H1 (cell line): ENCODE results near the gene SCYGR1. TPM values are rescaled to one million over a fixed set of nuclear protein-coding genes. Genes with fewer than 3 reads are reported as not detected.

Experiments
- CTCF ChIA-PET: fragments of 300-600 bp; sonication (Branson Sonifier 250); formaldehyde crosslinking; loops from one replicate; lab custom pipeline; 2021; ENCODE audit not compliant: partially characterized antibody; lab: Charles Lee
- POLR2A ChIA-PET: fragments of 300-600 bp; sonication (Branson Sonifier 250); formaldehyde crosslinking; loops from one replicate; lab custom pipeline; 2021; ENCODE audit warnings: inconsistent platforms; ENCODE audit not compliant: partially characterized antibody; lab: Charles Lee
- DNase-seq, 2 experiments: peaks; one replicate each; pipeline versions ENCODE4 v3.0.0 to v3.0.0-alpha.2; 2010 to 2022; ENCODE audit warnings: low spot score in 2 of 2, low read depth in 1 of 2, mixed read lengths in 1 of 2
- FAIRE-seq: peaks from 2 replicates; lab custom pipeline; 2011; peaks lifted over from hg19 to GRCh38; lab: Jason Lieb, UNC
- H2AFZ ChIP-seq: 2 replicates; pipeline ENCODE4 v1.8.1; 2012; ENCODE audit warnings: low read length, inconsistent platforms
- H2AK5ac ChIP-seq: 2 replicates; pipeline ENCODE4 v1.6.1; 2013; ENCODE audit warnings: low read depth, low read length
- H2BK120ac ChIP-seq: replicated peaks from 2 replicates; pipeline ENCODE3; 2013; ENCODE audit warnings: low read depth, low read length, inconsistent platforms
- H2BK12ac ChIP-seq: 2 replicates; pipeline ENCODE4 v1.6.1; 2013; ENCODE audit warnings: low read depth, low read length
- H2BK15ac ChIP-seq: 2 replicates; pipeline ENCODE4 v1.6.1; 2013; ENCODE audit warnings: low read length
- H2BK20ac ChIP-seq: 2 replicates; pipeline ENCODE4 v1.6.1; 2013; ENCODE audit warnings: low read length
- H2BK5ac ChIP-seq: 2 replicates; pipeline ENCODE4 v1.6.1; 2013; ENCODE audit warnings: low read depth, low read length
- H3K14ac ChIP-seq: 2 replicates; pipeline ENCODE4 v1.6.1; 2013; ENCODE audit warnings: inconsistent platforms; ENCODE audit not compliant: insufficient read length
- H3K18ac ChIP-seq: 2 replicates; pipeline ENCODE4 v1.6.1; 2013; ENCODE audit warnings: low read length; ENCODE audit errors: extremely low read depth
- H3K23ac ChIP-seq: 2 replicates; pipeline ENCODE4 v1.6.1; 2013; ENCODE audit warnings: inconsistent platforms; ENCODE audit not compliant: insufficient read length
- H3K23me2 ChIP-seq: 2 replicates; pipeline ENCODE4 v1.6.1; 2013; ENCODE audit warnings: low read depth, low read length
- H3K27ac ChIP-seq: 2 replicates; pipeline ENCODE4 v1.6.1; 2011; ENCODE audit warnings: low read depth, low read length, inconsistent platforms
- H3K27me3 ChIP-seq, 4 experiments: replicated peaks in 1 of 4; 1 replicate in 1 of 4; 2 replicates in 3 of 4; pipeline versions ENCODE4 v1.6.1 to v1.8.1; 2011 to 2013; ENCODE audit warnings: low read length in 3 of 4, mild to moderate bottlenecking in 3 of 4, inconsistent platforms in 2 of 4, mixed read lengths in 2 of 4, moderate library complexity in 1 of 4; ENCODE audit not compliant: control insufficient read depth in 3 of 4, insufficient read depth in 3 of 4; ENCODE audit errors: extremely low read depth in 1 of 4
- H3K36me3 ChIP-seq, 4 experiments: 2 replicates each; pipeline versions ENCODE4 v1.6.1 to v1.8.1; 2011 to 2013; ENCODE audit warnings: mild to moderate bottlenecking in 4 of 4, low read length in 3 of 4, moderate library complexity in 2 of 4, control low read depth in 1 of 4, inconsistent platforms in 1 of 4; ENCODE audit not compliant: insufficient read depth in 4 of 4, control insufficient read depth in 2 of 4
- H3K4ac ChIP-seq: replicated peaks from 2 replicates; pipeline ENCODE3; 2013; ENCODE audit warnings: low read length, low read depth, mixed read lengths, inconsistent platforms; ENCODE audit not compliant: insufficient read length
- H3K4me1 ChIP-seq, 4 experiments: replicated peaks in 1 of 4; 1 replicate in 1 of 4; 2 replicates in 3 of 4; pipeline versions ENCODE4 v1.6.1 to v1.8.1; 2011 to 2013; ENCODE audit warnings: low read length in 3 of 4, inconsistent platforms in 2 of 4, mixed read lengths in 1 of 4; ENCODE audit not compliant: insufficient read depth in 4 of 4, control insufficient read depth in 3 of 4
- H3K4me2 ChIP-seq, 2 experiments: 2 replicates each; pipeline versions ENCODE4 v1.6.1 to v1.8.1; 2011 to 2013; ENCODE audit warnings: low read depth in 2 of 2, low read length in 2 of 2, control low read depth in 1 of 2, inconsistent platforms in 1 of 2, mild to moderate bottlenecking in 1 of 2; ENCODE audit not compliant: insufficient read depth in 1 of 2
- H3K4me3 ChIP-seq, 4 experiments: fragments of 200-600, 300-600 bp in 1 of 4; sonication (generic), shearing (Covaris generic), sonication (Bioruptor Twin) in 1 of 4; 2 replicates each; pipeline versions ENCODE4 v1.5.1 to v1.8.1; 2011 to 2016; ENCODE audit warnings: low read length in 4 of 4, low read depth in 3 of 4, control low read depth in 2 of 4, inconsistent platforms in 2 of 4, mild to moderate bottlenecking in 2 of 4, mixed read lengths in 1 of 4, moderate library complexity in 1 of 4; ENCODE audit not compliant: insufficient read depth in 2 of 4; ENCODE audit errors: extremely low read depth in 1 of 4
- H3K56ac ChIP-seq: replicated peaks from 2 replicates; pipeline ENCODE3; 2013; ENCODE audit warnings: low read depth, mild to moderate bottlenecking, mixed read lengths, low read length, inconsistent platforms; ENCODE audit not compliant: insufficient read length
- H3K79me1 ChIP-seq: 2 replicates; pipeline ENCODE4 v1.6.1; 2013; ENCODE audit warnings: low read depth, low read length, control low read depth
- H3K79me2 ChIP-seq, 2 experiments: 2 replicates each; pipeline versions ENCODE4 v1.6.1 to v1.8.1; 2012 to 2013; ENCODE audit warnings: low read length in 2 of 2, mild to moderate bottlenecking in 2 of 2, inconsistent platforms in 1 of 2; ENCODE audit not compliant: insufficient read depth in 2 of 2, control insufficient read depth in 1 of 2
- H3K9ac ChIP-seq, 4 experiments: replicated peaks in 1 of 4; 1 replicate in 1 of 4; 2 replicates in 3 of 4; pipeline versions ENCODE4 v1.6.1 to v1.8.1; 2011 to 2013; ENCODE audit warnings: low read depth in 3 of 4, low read length in 3 of 4, control low read depth in 2 of 4, mild to moderate bottlenecking in 2 of 4, moderate library complexity in 2 of 4, inconsistent platforms in 1 of 4; ENCODE audit errors: extremely low read depth in 1 of 4
- H3K9me3 ChIP-seq, 2 experiments: 2 replicates each; pipeline versions ENCODE4 v1.6.1 to v1.8.1; 2012 to 2013; ENCODE audit warnings: mild to moderate bottlenecking in 2 of 2, moderate library complexity in 2 of 2, control low read depth in 1 of 2, inconsistent platforms in 1 of 2, low read depth in 1 of 2, low read length in 1 of 2, mixed read lengths in 1 of 2; ENCODE audit not compliant: insufficient read depth in 2 of 2
- H4K20me1 ChIP-seq, 2 experiments: replicated peaks in 1 of 2; 2 replicates each; pipeline versions ENCODE3 to v1.8.1; 2011 to 2013; ENCODE audit warnings: inconsistent platforms in 2 of 2, low read length in 2 of 2, mild to moderate bottlenecking in 1 of 2; ENCODE audit not compliant: insufficient read depth in 2 of 2, control insufficient read depth in 1 of 2
- H4K5ac ChIP-seq: 2 replicates; pipeline ENCODE4 v1.6.1; 2013; ENCODE audit warnings: low read length, low read depth, mixed read lengths, inconsistent platforms; ENCODE audit not compliant: insufficient read length
- H4K8ac ChIP-seq: 2 replicates; pipeline ENCODE4 v1.8.0; 2013; ENCODE audit warnings: mild to moderate bottlenecking, moderate library complexity, low read length, inconsistent platforms; ENCODE audit not compliant: insufficient read depth; ENCODE audit errors: extremely low read depth
- H4K91ac ChIP-seq: replicated peaks from 2 replicates; pipeline ENCODE3; 2013; ENCODE audit warnings: low read length, mixed read lengths, inconsistent platforms; ENCODE audit not compliant: insufficient read length
- ASH2L ChIP-seq: fragments of 200-600, 300-600 bp; sonication (generic); IDR thresholded peaks from one replicate; pipeline ENCODE4 v1.7.1; 2017; ENCODE audit warnings: low read length
- CBX5 ChIP-seq: fragments of 300-800, 300-1000 bp; sonication (generic); IDR thresholded peaks from 2 replicates; pipeline ENCODE4 v1.7.1; 2016; ENCODE audit warnings: antibody characterized with exemption, low read length, low read depth
- EGR1 ChIP-seq: IDR thresholded peaks from 2 replicates; pipeline ENCODE4 v1.6.1; 2011; ENCODE audit warnings: low read depth, low read length, borderline replicate concordance
- EP300 ChIP-seq, 2 experiments: IDR thresholded peaks; 1 replicate in 1 of 2; 2 replicates in 1 of 2; pipeline ENCODE4 v1.6.1; 2011 to 2012; ENCODE audit warnings: low read depth in 2 of 2, low read length in 2 of 2, mild to moderate bottlenecking in 2 of 2, borderline replicate concordance in 1 of 2, inconsistent platforms in 1 of 2, moderate library complexity in 1 of 2
- GTF2F1 ChIP-seq: IDR thresholded peaks from 2 replicates; pipeline ENCODE4 v1.6.1; 2012; ENCODE audit warnings: low read depth, low read length, improper control_type of control experiment, borderline replicate concordance
- HDAC6 ChIP-seq: IDR thresholded peaks from one replicate; pipeline ENCODE4 v1.7.1; 2012; ENCODE audit warnings: low read depth, mild to moderate bottlenecking, inconsistent platforms, low read length, moderate library complexity
- MAFK ChIP-seq: IDR thresholded peaks from 2 replicates; pipeline ENCODE4 v1.6.1; 2012; ENCODE audit warnings: low read depth, mild to moderate bottlenecking, improper control_type of control experiment, low read length
- NRF1 ChIP-seq: IDR thresholded peaks from 2 replicates; pipeline ENCODE4 v1.6.1; 2011; ENCODE audit warnings: mild to moderate bottlenecking, low read depth, low read length, improper control_type of control experiment
- SP1 ChIP-seq: IDR thresholded peaks from 2 replicates; pipeline ENCODE4 v1.6.1; 2011; ENCODE audit warnings: low read depth, low read length
- ZNF274 ChIP-seq: IDR thresholded peaks from 2 replicates; pipeline ENCODE4 v1.7.0; 2012; ENCODE audit warnings: low read length, borderline replicate concordance; ENCODE audit errors: extremely low read depth
- WGBS, 2 experiments: shearing (Covaris generic) in 1 of 2; methylation state at CpG; one replicate each; pipeline versions ENCODE4 v1.1.6 to v1.1.7; 2013 to 2015; ENCODE audit warnings: low lambda C conversion rate in 2 of 2, mixed read lengths in 2 of 2, inconsistent platforms in 1 of 2, low coverage in 1 of 2, missing lambda C conversion rate in 1 of 2; ENCODE audit not compliant: insufficient replicate concordance in 2 of 2, insufficient coverage in 1 of 2, insufficient read length in 1 of 2; ENCODE audit errors: extremely low coverage in 1 of 2, missing lambda C conversion rate in 1 of 2; 5-methylcytosine and 5-hydroxymethylcytosine counted together
- polyA plus RNA-seq, 7 experiments: library from polyadenylated mRNA; depleted of rRNA in 3 of 7; stranded (reverse) in 5 of 7; unstranded in 2 of 7; fragments of >200 nt in 5 of 7; fragments of 200-250 nt in 2 of 7; gene quantifications; 1 replicate in 5 of 7; 2 replicates in 1 of 7; 4 replicates in 1 of 7; pipeline versions ENCODE4 v1.2.1 to v1.2.3, GENCODE V29; 2011 to 2013; ENCODE audit warnings: missing spikeins in 2 of 7, mixed read lengths in 2 of 7
- total RNA-seq: library from RNA; stranded (reverse); fragmentation: NEBNext Ultra II Directional; extraction: Animal tissue kit (Norgen Biotek cat#: 25700); gene quantifications from 2 replicates; pipeline ENCODE4 v1.2.1, GENCODE V29; 2021

The SCYGR1 gene
- total and polyA plus RNA-seq, 2 of the 8 experiments (the other 6 are each of a cell fraction or from before 2014, with no cell fraction given) = not detected

DNA sequence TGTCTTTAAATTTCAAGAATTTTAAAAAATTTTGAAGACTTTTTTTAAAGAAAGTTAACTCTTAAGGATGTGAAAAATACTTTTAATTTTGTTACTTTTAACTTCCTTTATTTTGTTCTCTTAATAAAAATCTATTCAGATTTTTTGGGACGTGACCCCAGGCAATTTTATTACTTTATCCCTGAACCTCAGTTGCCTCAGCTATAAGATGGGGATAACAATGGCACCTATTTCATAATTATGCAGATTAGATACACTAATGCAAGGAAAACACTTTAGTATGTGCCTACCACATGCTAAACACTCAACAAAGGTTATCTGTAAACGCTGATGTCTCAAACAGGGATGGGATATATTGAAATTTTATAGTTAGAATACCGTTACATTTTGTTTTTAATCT lies 1.5 kb upstream of the SCYGR1 start:
- Histone ChIP-seq H3K18ac (no peak overlapping the region), H3K4me2 (no peak overlapping the region), H3K9me3 (no peaks in the 10 kb centered on the region), H4K91ac (no peak overlapping the region), H3K56ac (no peak overlapping the region), H3K4me1 (no peaks in the 10 kb centered on the region; a peak in 1 of 7 replicates), H2BK15ac (no peak overlapping the region), H2BK12ac (no peak overlapping the region), H2BK120ac (no peak overlapping the region), H2AFZ (no peak overlapping the region), H4K8ac (no peak overlapping the region), H3K23me2 (no peaks in the 10 kb centered on the region; the same call in 1 of the 2 replicates), H2BK5ac (no peak overlapping the region), H4K20me1 (no peaks in the 10 kb centered on the region), H2BK20ac (no peak overlapping the region), H4K5ac (no peak overlapping the region), H3K4me3 (no peak overlapping the region), H3K9ac (no peak overlapping the region), H3K4ac (no peak overlapping the region), H3K36me3 (no peaks in the 10 kb centered on the region), H3K27me3 (no peaks in the 10 kb centered on the region), H3K27ac (no peak overlapping the region), H3K14ac (no peak overlapping the region), H2AK5ac (no peak overlapping the region), H3K79me1 (no peaks in the 10 kb centered on the region), H3K79me2 (no peaks in the 10 kb centered on the region), H3K23ac (no peak overlapping the region)
- TF ChIP-seq HDAC6 (no peak), ZNF274 (no peak), NRF1 (no peak), SP1 (no peak), GTF2F1 (no peak), CBX5 (no peak), EGR1 (no peak), EP300 (IDR thresholded peaks at IDR 0.05; ENCODE audit: borderline replicate concordance in 1 of 2, low read depth in 2 of 2, low read length in 2 of 2) (no peak), ASH2L (no peak), MAFK (no peak)
- CTCF ChIA-PET = interaction anchor here (1.0 to 5.0 kb wide), 3 partner anchors 9 to 377 kb away, joined by 3 to 66 read pairs (median 3); partner anchors contain the start of gene TM4SF20
- FAIRE-seq (no peak), DNase-seq (no peak)
- POLR2A ChIA-PET = no interaction called here
- 75% methylated on average over 3 of the region's 3 CpGs; no CpG with 5 or more reads in 1 of the 2 experiments for WGBS, 2 experiments
